SK-N-SH treated with all-trans-retinoic acid at 6 μM for 48 hours (cell line): ENCODE results near the gene BATF.

ENCODE experiments used
- ATAC-seq: fragments of 200-7000 bp; cut with Tn5 transposase; 3 replicates; pipeline ENCODE4 v1.9.1; 2020; ENCODE audit warnings: mild to moderate bottlenecking, moderate library complexity
- ARNTL ChIP-seq: fragments of 450-650 bp; formaldehyde crosslinking; IDR thresholded peaks from 2 replicates; pipeline ENCODE4 v1.5.0; 2020; ENCODE audit warnings: low read depth, mild to moderate bottlenecking, moderate library complexity, borderline replicate concordance
- BACH2 ChIP-seq: fragments of 250-450 bp; sonication (Bioruptor Pico); IDR thresholded peaks from 2 replicates; pipeline ENCODE4 v1.9.0; 2021; ENCODE audit warnings: mild to moderate bottlenecking, borderline replicate concordance
- CREB5 ChIP-seq: fragments of 250-450 bp; sonication (Bioruptor Pico); IDR thresholded peaks from 2 replicates; pipeline ENCODE4 v1.5.1; 2020; ENCODE audit warnings: low read depth, mild to moderate bottlenecking, moderate library complexity
- CSDC2 ChIP-seq: fragments of 250-450 bp; sonication (Bioruptor Pico); IDR thresholded peaks from 2 replicates; pipeline ENCODE4 v1.5.0; 2020; ENCODE audit warnings: mild to moderate bottlenecking, moderate library complexity
- ESRRG ChIP-seq: fragments of 250-450 bp; sonication (Bioruptor Pico); IDR thresholded peaks from 2 replicates; pipeline ENCODE4 v1.6.1; 2021; ENCODE audit warnings: mild to moderate bottlenecking
- GLIS3 ChIP-seq: fragments of 250-450 bp; sonication (Bioruptor Pico); IDR thresholded peaks from 2 replicates; pipeline ENCODE4 v1.5.0; 2020; ENCODE audit warnings: mild to moderate bottlenecking, moderate library complexity
- ISL1 ChIP-seq: fragments of 250-450 bp; sonication (Bioruptor Pico); IDR thresholded peaks from 2 replicates; pipeline ENCODE4 v2.1.2; 2022; ENCODE audit warnings: mild to moderate bottlenecking, moderate library complexity
- OSR1 ChIP-seq: fragments of 250-450 bp; sonication (Bioruptor Pico); IDR thresholded peaks from 2 replicates; pipeline ENCODE4 v1.8.0; 2022; ENCODE audit warnings: moderate library complexity, mild to moderate bottlenecking, inconsistent platforms
- PATZ1 ChIP-seq: fragments of 250-450 bp; sonication (Bioruptor Pico); IDR thresholded peaks from 2 replicates; pipeline ENCODE4 v1.8.0; 2020; ENCODE audit warnings: mild to moderate bottlenecking, moderate library complexity, borderline replicate concordance
- POU6F1 ChIP-seq: fragments of 250-450 bp; sonication (Bioruptor Pico); IDR thresholded peaks from 2 replicates; pipeline ENCODE4 v1.8.0; 2021; ENCODE audit warnings: low read depth, mild to moderate bottlenecking, moderate library complexity, borderline replicate concordance
- PPARA ChIP-seq: fragments of 250-450 bp; sonication (Bioruptor Pico); IDR thresholded peaks from 2 replicates; pipeline ENCODE4 v1.5.0; 2020; ENCODE audit warnings: mild to moderate bottlenecking, borderline replicate concordance
- SNAI2 ChIP-seq: fragments of 250-450 bp; sonication (Bioruptor Pico); IDR thresholded peaks from 2 replicates; pipeline ENCODE4 v1.5.0; 2020; ENCODE audit warnings: mild to moderate bottlenecking, moderate library complexity
- TCF4 ChIP-seq: fragments of 250-450 bp; sonication (Bioruptor Pico); IDR thresholded peaks from 2 replicates; pipeline ENCODE4 v1.8.0; 2021; ENCODE audit warnings: mild to moderate bottlenecking, moderate library complexity, borderline replicate concordance
- TOX ChIP-seq: fragments of 250-450 bp; sonication (Bioruptor Pico); IDR thresholded peaks from 2 replicates; pipeline ENCODE4 v1.8.0; 2021; ENCODE audit warnings: mild to moderate bottlenecking, moderate library complexity, borderline replicate concordance
- TSHZ2 ChIP-seq: fragments of 250-450 bp; sonication (Bioruptor Pico); IDR thresholded peaks from 2 replicates; pipeline ENCODE4 v1.5.0; 2020; ENCODE audit warnings: mild to moderate bottlenecking, moderate library complexity
- ZC3H10 ChIP-seq: fragments of 250-450 bp; sonication (Bioruptor Pico); IDR thresholded peaks from 2 replicates; pipeline ENCODE4 v1.5.1; 2021; ENCODE audit warnings: mild to moderate bottlenecking, moderate library complexity
- ZFP3 ChIP-seq: fragments of 250-450 bp; sonication (Bioruptor Pico); IDR thresholded peaks from 2 replicates; pipeline ENCODE4 v1.5.0; 2020; ENCODE audit warnings: mild to moderate bottlenecking, moderate library complexity
- ZFP30 ChIP-seq: fragments of 450-650 bp; formaldehyde crosslinking; IDR thresholded peaks from 2 replicates; pipeline ENCODE4 v1.5.0; 2022; ENCODE audit warnings: mild to moderate bottlenecking, moderate library complexity
- ZNF70 ChIP-seq: fragments of 450-650 bp; formaldehyde crosslinking; IDR thresholded peaks from 2 replicates; pipeline ENCODE4 v1.5.0; 2020; ENCODE audit warnings: mild to moderate bottlenecking, moderate library complexity
- ZNF8 ChIP-seq: fragments of 450-650 bp; formaldehyde crosslinking; IDR thresholded peaks from 2 replicates; pipeline ENCODE4 v1.5.0; 2020; ENCODE audit warnings: mild to moderate bottlenecking, moderate library complexity

The BATF gene

GRCh38 chr14:75539162-75539560 is 16.9 kb downstream of the BATF start (continued):
- no peak for TF ChIP-seq TSHZ2
- TF ChIP-seq POU6F1: no peak
- TF ChIP-seq ZC3H10 (CRISPR knock-in tag): no peak
- TF ChIP-seq ZNF8 (CRISPR knock-in tag): no peak
- TF ChIP-seq ZNF70 (CRISPR knock-in tag): no peak
- TF ChIP-seq ESRRG (CRISPR knock-in tag): no peak
- no peak for TF ChIP-seq OSR1 (CRISPR knock-in tag)
- no peak for TF ChIP-seq TOX (CRISPR knock-in tag)
- TF ChIP-seq PATZ1 (CRISPR knock-in tag): no peak
- TF ChIP-seq ZFP3 (CRISPR knock-in tag): no peak

GRCh38 chr14:75539561-75540478 is 17.6 kb downstream of the BATF start:
- no peak for TF ChIP-seq PATZ1 (CRISPR knock-in tag)
- no peak for TF ChIP-seq CSDC2 (CRISPR knock-in tag)
- no peak for TF ChIP-seq OSR1 (CRISPR knock-in tag)
- TF ChIP-seq TSHZ2: no peak
- no peak for TF ChIP-seq BACH2 (CRISPR knock-in tag)
- no peak for TF ChIP-seq ZC3H10 (CRISPR knock-in tag)
- TF ChIP-seq TCF4: no peak
- no peak for TF ChIP-seq ZNF8 (CRISPR knock-in tag)
- no peak for TF ChIP-seq ISL1 (CRISPR knock-in tag)
- TF ChIP-seq ZFP30 (CRISPR knock-in tag): no peak
- TF ChIP-seq TOX (CRISPR knock-in tag): no peak
- TF ChIP-seq ZNF70 (CRISPR knock-in tag): no peak
- TF ChIP-seq ZFP3 (CRISPR knock-in tag): no peak
- TF ChIP-seq ARNTL (CRISPR knock-in tag): no peak
- TF ChIP-seq CREB5: no peak
- no peak for TF ChIP-seq GLIS3
- TF ChIP-seq SNAI2 (CRISPR knock-in tag): no peak
- TF ChIP-seq PPARA (CRISPR knock-in tag): no peak
- no peak for ATAC-seq
